Stomach smooth muscle (tissue), 2 donors: ENCODE data around the gene PHB1.

Experiments used
- H3K27ac ChIP-seq: one replicate; pipeline ENCODE4 v1.7.0; 2013; ENCODE audit warnings: mild to moderate bottlenecking, low read length, inconsistent platforms
- H3K27me3 ChIP-seq, 2 donors: one replicate each; pipeline ENCODE4 v1.7.0; 2013; ENCODE audit warnings: low read length in 2 of 2; ENCODE audit not compliant: insufficient read depth in 2 of 2, control insufficient read depth in 1 of 2
- H3K36me3 ChIP-seq, 2 donors: one replicate each; pipeline ENCODE4 v1.7.0; 2013; ENCODE audit warnings: low read length in 2 of 2; ENCODE audit not compliant: control insufficient read depth in 2 of 2, insufficient read depth in 2 of 2
- H3K4me1 ChIP-seq: one replicate; pipeline ENCODE4 v1.7.0; 2013; ENCODE audit warnings: low read length; ENCODE audit not compliant: control insufficient read depth, insufficient read depth
- H3K4me3 ChIP-seq, 2 donors: one replicate each; pipeline ENCODE4 v1.7.0; 2013; ENCODE audit warnings: low read length in 2 of 2
- H3K9ac ChIP-seq, 2 donors: one replicate each; pipeline ENCODE4 v1.7.0; 2013; ENCODE audit warnings: low read length in 2 of 2, mild to moderate bottlenecking in 1 of 2
- H3K9me3 ChIP-seq, 2 donors: one replicate each; pipeline ENCODE4 v1.7.0; 2013; ENCODE audit warnings: low read length in 2 of 2; ENCODE audit not compliant: control insufficient read depth in 2 of 2
- donor health status: healthy.
- donor health status: Pancreatic carcinoma.

PHB1 gene

DNA sequence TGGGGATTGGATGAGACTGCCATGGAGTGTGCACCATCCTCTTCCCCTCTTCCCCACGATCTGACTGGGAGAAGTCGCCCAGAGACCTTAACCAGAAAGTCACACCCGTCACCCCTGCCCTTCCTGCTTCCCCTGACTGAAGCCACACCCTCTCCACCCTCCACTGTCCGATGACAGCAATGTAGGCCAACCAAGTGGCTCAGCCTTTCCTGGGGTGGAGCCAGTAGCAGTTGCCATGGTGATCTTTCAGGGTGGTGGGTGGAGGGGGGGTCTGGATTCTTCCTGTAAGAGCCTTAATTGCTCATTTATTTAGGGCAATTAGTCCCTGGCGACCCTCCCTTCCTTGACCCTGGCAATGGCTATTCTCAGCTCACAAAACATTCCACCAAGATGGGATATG is 37.5 kb upstream of the PHB1 start:
- no peaks in the 10 kb centered on the region for H3K4me1 ChIP-seq
- peaks cover 5 to 7% of the 10 kb centered on the region in 2 donors for H3K27me3 ChIP-seq
- no peaks in the 10 kb centered on the region for H3K9me3 ChIP-seq
- no peak overlapping the region for H3K9ac ChIP-seq
- no peaks in the 10 kb centered on the region for H3K36me3 ChIP-seq
- H3K27ac ChIP-seq: no peak overlapping the region
- H3K4me3 ChIP-seq: no peak overlapping the region

DNA sequence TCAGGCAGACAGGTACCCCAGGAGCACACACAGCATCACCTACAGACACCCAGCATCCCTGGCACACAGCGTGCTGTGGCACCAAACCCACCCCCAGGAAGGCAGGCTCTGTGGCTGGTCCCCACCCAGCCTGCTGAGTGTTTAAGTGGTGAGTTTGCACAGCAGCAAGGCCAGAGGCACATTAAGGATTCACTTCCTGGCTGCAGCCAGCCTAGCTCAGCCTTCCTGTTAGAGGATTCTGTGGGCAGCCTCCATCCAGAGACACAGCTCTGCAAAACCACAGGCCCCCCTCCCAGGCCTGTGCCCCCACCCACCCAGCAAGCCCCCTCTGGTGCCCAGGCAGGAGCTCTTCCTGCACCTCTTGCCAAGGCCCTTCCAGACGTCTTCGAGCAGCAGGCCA is 36.1 kb upstream of the PHB1 start:
- H3K9ac ChIP-seq: no peak overlapping the region
- H3K9me3 ChIP-seq: no peaks in the 10 kb centered on the region
- no peaks in the 10 kb centered on the region for H3K36me3 ChIP-seq
- H3K4me3 ChIP-seq: no peak overlapping the region
- peaks cover 0 to 5% of the 10 kb centered on the region in 2 donors for H3K27me3 ChIP-seq
- no peak overlapping the region for H3K27ac ChIP-seq
- H3K4me1 ChIP-seq: no peaks in the 10 kb centered on the region

DNA sequence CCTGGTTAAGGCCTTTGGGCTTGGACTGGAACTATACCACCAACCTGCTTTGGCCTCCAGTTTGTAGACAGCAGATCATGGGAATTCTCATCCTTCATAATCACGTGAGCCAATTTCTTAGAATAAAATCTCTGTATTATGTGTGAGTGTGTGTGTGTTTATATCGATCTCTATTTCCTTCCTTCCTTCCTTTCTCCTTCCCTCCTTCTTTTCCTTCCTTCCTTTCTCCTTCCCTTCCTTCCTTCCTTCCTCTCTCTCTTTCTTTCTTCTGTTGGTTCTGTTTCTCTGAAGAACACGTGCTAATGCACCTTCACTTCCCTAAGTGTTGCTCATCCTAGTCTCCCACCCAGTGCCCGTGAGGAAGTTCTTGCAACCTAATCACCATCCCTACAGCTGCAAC is 35.5 kb upstream of the PHB1 start:
- peaks cover 0 to 1% of the 10 kb centered on the region in 2 donors for H3K27me3 ChIP-seq
- no peaks in the 10 kb centered on the region for H3K36me3 ChIP-seq
- H3K27ac ChIP-seq: no peak overlapping the region
- H3K4me3 ChIP-seq: no peak overlapping the region
- H3K4me1 ChIP-seq: no peaks in the 10 kb centered on the region
- no peak overlapping the region for H3K9ac ChIP-seq
- no peaks in the 10 kb centered on the region for H3K9me3 ChIP-seq

DNA sequence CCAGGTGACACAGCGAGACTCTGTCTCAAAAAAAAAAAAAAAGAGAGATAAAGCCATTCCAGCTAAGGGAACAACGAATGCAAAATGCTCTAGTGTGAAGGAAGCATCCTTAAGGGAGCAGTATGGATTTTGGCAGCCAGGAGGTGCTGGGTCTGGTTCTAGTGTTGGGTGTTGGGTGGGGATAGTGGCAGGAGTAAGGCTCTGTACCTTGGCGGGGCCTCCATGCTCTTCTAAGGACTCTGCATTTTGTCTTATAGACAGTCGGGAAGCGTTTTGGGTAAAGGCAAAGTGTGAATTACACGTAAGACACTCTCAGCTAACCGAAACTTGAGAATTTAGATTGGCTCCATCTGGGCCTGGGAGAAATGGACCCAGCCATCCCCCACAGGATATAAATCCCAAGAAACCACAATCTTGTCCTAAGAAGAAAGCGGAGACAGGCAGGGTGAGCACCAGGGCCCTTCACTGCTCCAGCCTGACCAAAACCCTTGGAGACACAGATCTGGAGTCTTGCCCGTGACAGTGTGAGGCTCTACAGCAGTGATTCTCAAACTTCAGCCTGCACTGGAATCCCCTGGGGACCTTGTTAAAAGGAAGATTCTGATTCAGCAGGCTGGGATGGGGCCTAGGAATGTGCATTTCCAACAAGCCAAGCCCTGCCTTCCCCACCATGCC is 33.1 kb upstream of the PHB1 start:
- H3K36me3 ChIP-seq: no peaks in the 10 kb centered on the region
- no peaks in the 10 kb centered on the region for H3K4me1 ChIP-seq
- no peak overlapping the region for H3K4me3 ChIP-seq
- peaks cover 0 to 2% of the 10 kb centered on the region in 2 donors for H3K27me3 ChIP-seq
- no peak overlapping the region for H3K9ac ChIP-seq
- H3K9me3 ChIP-seq: no peaks in the 10 kb centered on the region
- H3K27ac ChIP-seq: no peak overlapping the region

DNA sequence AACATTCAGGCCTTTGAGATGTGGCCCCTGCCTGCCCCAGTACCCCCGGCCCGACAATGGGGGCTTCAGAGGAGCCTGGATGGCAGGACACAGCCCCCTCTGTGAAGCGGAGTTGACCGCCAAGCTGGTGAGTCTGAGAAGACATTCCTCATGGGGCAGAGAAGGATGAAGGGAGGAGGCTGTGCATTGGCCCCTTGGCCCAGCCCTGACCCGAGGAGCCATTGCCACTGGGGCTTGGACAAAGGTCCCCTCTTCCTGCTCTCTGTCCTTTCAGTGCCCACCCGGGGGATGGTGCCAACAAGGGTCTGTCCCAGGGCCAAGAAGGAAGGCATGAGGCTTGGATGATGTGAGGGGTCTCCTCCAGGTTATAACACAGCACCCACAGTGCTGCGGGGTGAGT is 30.9 kb upstream of the PHB1 start:
- Histone ChIP-seq H3K4me3 (no peak overlapping the region), H3K9me3 (no peaks in the 10 kb centered on the region), H3K9ac (no peak overlapping the region), H3K27me3 (peaks cover 0 to 7% of the 10 kb centered on the region in 2 donors), H3K27ac (no peak overlapping the region), H3K36me3 (no peaks in the 10 kb centered on the region), H3K4me1 (no peaks in the 10 kb centered on the region)

DNA sequence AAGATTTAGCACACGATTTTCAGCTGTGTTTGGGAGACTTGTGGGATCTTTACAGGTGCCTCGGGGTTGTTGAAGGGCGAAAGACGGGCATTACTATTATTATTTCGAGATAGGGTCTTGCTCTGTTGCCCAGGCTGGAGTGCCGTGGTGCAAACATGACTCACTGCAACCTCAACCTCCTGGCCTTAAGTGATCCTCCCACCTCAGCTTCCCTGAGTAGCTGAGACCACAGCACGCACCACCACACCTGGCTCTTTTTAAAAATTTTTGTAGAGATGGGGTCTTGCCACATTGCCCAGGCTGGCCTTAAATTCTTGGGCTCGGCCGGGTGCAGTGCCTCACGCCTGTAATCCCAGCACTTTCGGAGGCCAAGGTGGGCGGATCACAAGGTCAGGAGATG is 29.7 kb upstream of the PHB1 start:
- Histone ChIP-seq H3K9ac (no peak overlapping the region), H3K27ac (no peak overlapping the region), H3K4me1 (no peaks in the 10 kb centered on the region), H3K4me3 (no peak overlapping the region), H3K9me3 (no peaks in the 10 kb centered on the region), H3K36me3 (no peaks in the 10 kb centered on the region), H3K27me3 (peaks cover 10 to 16% of the 10 kb centered on the region in 2 donors)

DNA sequence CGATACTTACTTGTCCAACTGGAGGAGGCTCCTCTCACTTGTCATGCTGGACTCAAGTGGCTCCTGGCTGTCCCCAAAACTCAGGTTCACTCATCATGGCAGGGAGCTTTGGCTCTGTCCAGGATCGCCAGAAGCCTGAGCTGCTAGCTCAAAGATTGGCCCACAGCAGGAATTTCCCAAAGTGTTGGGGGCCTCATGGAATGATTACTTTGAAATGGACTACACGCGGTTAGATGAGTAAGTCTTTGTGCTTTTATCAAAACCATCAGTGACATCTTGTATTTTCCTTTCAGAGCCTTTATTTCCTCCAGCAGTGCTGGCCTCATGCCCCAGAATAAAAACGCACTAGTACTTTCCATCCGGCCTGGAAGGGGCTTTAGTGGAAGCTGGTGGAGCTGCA is 29.2 kb upstream of the PHB1 start:
- Histone ChIP-seq H3K27ac (no peak overlapping the region), H3K27me3 (peaks cover 16 to 21% of the 10 kb centered on the region in 2 donors), H3K4me3 (no peak overlapping the region), H3K36me3 (no peaks in the 10 kb centered on the region), H3K9me3 (no peaks in the 10 kb centered on the region), H3K4me1 (no peaks in the 10 kb centered on the region), H3K9ac (no peak overlapping the region)

DNA sequence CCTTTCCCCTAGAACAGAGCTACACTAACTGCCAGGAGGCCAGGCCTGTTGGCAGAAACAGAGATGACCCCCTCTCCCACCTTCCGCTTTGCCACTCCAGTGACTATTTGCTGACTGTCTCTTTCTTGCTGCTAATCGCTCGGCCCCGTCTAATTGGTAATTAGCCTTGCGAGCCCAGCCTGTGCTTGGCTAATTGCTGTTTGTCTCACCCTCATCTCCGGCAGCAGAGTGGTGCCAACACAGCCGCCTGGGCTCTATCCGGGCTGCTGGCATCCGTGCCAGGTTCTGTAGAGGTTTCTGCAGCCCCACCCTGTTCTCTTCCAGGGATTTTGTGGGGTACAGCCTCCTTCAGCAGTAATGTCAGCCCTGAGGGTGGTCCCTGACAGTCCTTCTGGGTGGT is 27.4 kb upstream of the PHB1 start:
- Histone ChIP-seq H3K9ac (no peak overlapping the region), H3K27me3 (peaks cover 21 to 24% of the 10 kb centered on the region in 2 donors), H3K4me3 (no peak overlapping the region), H3K27ac (no peak overlapping the region), H3K36me3 (no peaks in the 10 kb centered on the region), H3K4me1 (no peaks in the 10 kb centered on the region), H3K9me3 (no peaks in the 10 kb centered on the region)

DNA sequence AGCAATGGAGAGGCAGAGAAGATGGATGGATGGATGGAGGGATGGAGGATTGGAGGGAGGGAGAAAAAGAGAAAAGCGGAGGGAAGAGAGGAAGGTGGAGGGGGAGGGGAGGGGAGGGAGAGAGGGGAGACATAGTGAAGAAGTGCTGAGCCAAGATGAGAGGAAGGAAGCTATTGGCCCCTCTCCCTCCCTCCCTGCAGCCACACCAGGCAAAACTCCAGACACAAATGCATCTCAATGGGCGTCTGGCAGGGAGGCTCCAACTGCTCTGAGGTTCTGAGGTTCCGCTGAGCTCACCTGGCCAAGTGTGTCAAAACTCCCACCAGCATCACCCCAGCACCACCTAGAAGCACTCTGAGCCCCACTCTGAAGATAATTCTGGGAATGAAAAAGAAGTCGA is 26.9 kb upstream of the PHB1 start:
- peaks cover 21 to 24% of the 10 kb centered on the region in 2 donors for H3K27me3 ChIP-seq
- H3K4me1 ChIP-seq: no peaks in the 10 kb centered on the region
- no peaks in the 10 kb centered on the region for H3K9me3 ChIP-seq
- H3K4me3 ChIP-seq: no peak overlapping the region
- H3K9ac ChIP-seq: no peak overlapping the region
- no peaks in the 10 kb centered on the region for H3K36me3 ChIP-seq
- H3K27ac ChIP-seq: no peak overlapping the region

DNA sequence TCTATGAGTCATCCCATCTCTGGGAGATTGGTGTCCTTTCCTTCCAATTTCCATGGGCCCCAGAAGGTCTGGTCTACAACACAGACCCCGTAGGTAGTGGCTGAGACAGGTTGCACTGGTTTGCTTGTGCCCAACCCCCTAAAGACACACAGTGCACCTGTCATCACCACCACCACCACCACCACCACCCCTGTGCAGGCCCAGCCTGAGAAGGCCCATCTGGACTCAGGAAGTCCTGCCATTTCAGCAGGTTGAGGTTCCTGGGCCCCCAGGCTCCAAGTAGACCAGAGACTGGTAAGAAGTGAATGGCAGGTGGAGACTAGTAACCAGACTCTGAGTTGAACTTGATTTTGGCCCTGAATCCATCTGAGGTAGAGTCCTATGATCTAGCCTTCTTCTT is 25.9 kb upstream of the PHB1 start:
- no peaks in the 10 kb centered on the region for H3K36me3 ChIP-seq
- H3K27ac ChIP-seq: no peak overlapping the region
- no peaks in the 10 kb centered on the region for H3K9me3 ChIP-seq
- H3K4me3 ChIP-seq: no peak overlapping the region
- H3K27me3 ChIP-seq: peaks cover 21 to 24% of the 10 kb centered on the region in 2 donors
- H3K9ac ChIP-seq: no peak overlapping the region
- no peaks in the 10 kb centered on the region for H3K4me1 ChIP-seq

DNA sequence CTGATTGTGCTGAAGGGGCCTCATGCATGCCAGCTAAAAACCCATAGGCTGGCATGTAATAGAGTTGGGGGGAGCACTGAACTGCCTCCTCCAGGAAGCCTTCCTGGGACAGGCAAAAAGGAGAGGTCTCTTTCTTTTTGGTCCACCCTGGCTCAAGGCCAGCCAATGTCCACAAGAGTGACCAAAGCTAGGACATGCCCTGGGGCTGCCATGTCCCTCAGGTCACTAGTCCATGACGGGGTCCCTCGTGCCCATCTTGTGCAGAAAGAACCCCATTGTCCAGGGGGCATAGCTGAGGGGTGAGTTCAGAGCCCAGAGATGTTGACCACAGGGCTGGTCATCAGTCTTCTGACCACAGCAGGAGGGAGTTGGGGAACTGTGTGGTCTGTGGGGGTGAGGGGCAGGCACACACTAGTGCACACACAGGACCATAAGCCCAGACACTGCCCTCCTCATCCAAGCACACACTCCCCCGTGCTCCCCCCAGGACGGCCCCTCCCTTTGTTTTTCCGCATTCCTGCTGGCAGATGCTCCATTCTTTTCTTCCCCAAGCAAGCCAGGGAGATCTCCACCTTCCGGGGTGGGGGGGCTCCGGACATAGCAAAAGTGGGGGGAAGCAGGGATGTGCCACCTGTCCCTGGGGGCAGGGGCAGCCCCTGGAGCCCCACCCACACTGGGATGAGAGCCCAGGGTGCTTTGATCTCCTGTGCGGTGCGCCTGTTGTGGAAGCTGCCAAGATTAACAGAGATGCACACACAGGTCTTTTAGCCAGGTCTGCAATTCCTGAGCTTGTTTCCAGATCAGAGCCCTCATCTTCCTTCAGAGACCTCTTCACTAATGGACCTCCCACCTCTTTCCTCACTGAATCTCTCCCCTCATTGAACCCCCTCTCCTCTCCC is 25.2 kb upstream of the PHB1 start:
- no peaks in the 10 kb centered on the region for H3K9me3 ChIP-seq
- peaks cover 21 to 24% of the 10 kb centered on the region in 2 donors for H3K27me3 ChIP-seq
- no peak overlapping the region for H3K4me3 ChIP-seq
- H3K9ac ChIP-seq: no peak overlapping the region
- no peak overlapping the region for H3K27ac ChIP-seq
- no peaks in the 10 kb centered on the region for H3K36me3 ChIP-seq
- no peaks in the 10 kb centered on the region for H3K4me1 ChIP-seq
